GM19455 (cell line): ENCODE data around the gene YBX1.
A peak's percentile ranks its signal among the peaks of the same experiment; 100 is the strongest.

ENCODE experiments used
- ATAC-seq: cut with Tn5 transposase; IDR thresholded peaks from one replicate; pipeline ENCODE4 v1.9.1; 2021; ENCODE audit not compliant: unreplicated experiment

YBX1 gene

GRCh38 chr1:42681741-42682483 lies at the start of gene YBX1:
Gene YBX1 (plus strand): TSS chr1:42682418. CDS start chr1:42682566, 148 bp downstream.
- ATAC-seq = peak; percentile 90

GRCh38 chr1:42639116-42639515 lies 43.1 kb upstream of the YBX1 start:
- no peak for ATAC-seq

- no peak for ATAC-seq
These were observed 36.2 kb upstream of the YBX1 start for GRCh38 chr1:42646056-42646455.

GRCh38 chr1:42657201-42657600 lies 25.0 kb upstream of the YBX1 start:
- ATAC-seq = no peak

- ATAC-seq = peak; percentile 98
These were observed 24.0 kb upstream of the YBX1 start, which contains the start of gene PPIH for GRCh38 chr1:42657981-42658876. Gene PPIH (plus strand): TSS chr1:42658423. CDS start chr1:42658447, 24 bp downstream.

- no peak for ATAC-seq
These were observed 23.3 kb upstream of the YBX1 start for GRCh38 chr1:42658877-42659337.

- no peak for ATAC-seq
These were observed 21.2 kb upstream of the YBX1 start for GRCh38 chr1:42660907-42661500.

- ATAC-seq = no peak
These were observed 12.3 kb upstream of the YBX1 start for GRCh38 chr1:42669936-42670335.

- no peak for ATAC-seq
These were observed 11.8 kb upstream of the YBX1 start for GRCh38 chr1:42670425-42670824.

- no peak for ATAC-seq
These were observed 8.0 kb upstream of the YBX1 start for GRCh38 chr1:42674214-42674613.

GRCh38 chr1:42674682-42675081 lies 7.5 kb upstream of the YBX1 start:
- ATAC-seq = no peak

GRCh38 chr1:42675467-42675866 lies 6.8 kb upstream of the YBX1 start:
- ATAC-seq = no peak

GRCh38 chr1:42676534-42677087 lies 5.6 kb upstream of the YBX1 start:
- no peak for ATAC-seq

- no peak for ATAC-seq
These were observed 2.7 kb upstream of the YBX1 start for GRCh38 chr1:42679364-42679983.

GRCh38 chr1:42680055-42680454 lies 2.2 kb upstream of the YBX1 start:
- no peak for ATAC-seq

- no peak for ATAC-seq
These were observed 1.1 kb upstream of the YBX1 start for GRCh38 chr1:42680921-42681683.

GRCh38 chr1:42682484-42682738 lies 193 bp downstream of the YBX1 start:
- peak; percentile 23 for ATAC-seq

GRCh38 chr1:42682739-42683531 lies 717 bp downstream of the YBX1 start:
- peak; percentile 43 for ATAC-seq

- no peak for ATAC-seq
These were observed 1.9 kb downstream of the YBX1 start for GRCh38 chr1:42684139-42684538.
